CD4-positive, alpha-beta T cell treated with Interleukin-17A for 1 hour (primary cell): Measurements from ENCODE around the gene GNG13.
"Not testable (repeated sequence)": the region's sequence is repeated elsewhere in the genome, so short reads cannot be mapped to it uniquely, and the experiment has no call there.

Experiments used
- DNase-seq: peaks from one replicate; pipeline ENCODE4 v3.0.0-alpha.2; 2020

The GNG13 gene

DNA sequence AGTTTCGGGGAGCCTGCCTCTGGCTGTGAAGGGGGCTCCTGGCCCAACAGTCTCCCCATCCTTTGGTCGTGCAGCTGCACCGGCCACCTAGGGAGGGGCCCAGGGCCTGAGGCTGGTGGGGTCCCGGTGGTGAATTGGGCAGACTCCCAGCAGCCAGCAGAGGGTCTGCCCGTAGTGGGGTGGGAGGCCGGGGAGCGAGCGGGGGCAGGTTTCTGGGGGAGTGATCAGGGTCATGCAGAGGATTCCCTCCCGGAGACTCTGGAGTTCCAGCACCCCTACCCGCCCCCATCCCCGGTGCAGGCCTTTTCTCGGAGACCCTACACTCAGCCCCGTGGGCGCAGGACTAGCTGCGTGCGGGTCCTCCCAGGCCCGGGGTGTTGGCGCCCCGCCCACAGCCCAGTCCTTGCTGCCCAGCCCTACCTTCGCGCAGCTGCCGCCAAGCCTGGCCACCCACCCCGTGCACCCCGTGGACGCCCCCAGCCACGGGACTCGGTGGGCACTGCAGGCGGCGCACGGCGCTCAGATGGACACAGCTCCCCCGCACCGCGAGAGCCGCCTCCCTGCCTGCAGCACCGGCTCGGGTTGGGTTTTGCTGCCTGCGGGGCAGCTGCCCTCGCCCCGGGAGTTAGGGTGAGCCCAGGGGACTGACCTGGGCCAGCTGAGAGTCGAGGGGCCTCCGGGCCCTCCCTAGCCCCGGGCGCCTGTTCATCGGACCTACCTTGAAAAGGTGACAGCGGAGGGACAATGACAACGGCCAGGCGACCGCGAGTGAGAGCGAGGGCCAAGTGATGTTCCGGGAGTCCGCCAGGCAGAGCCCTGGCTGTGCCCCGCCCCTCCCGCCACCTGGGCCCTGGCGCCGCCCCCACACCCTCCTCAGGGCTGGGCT, at the start of gene GNG13:
TSS of gene GNG13 (minus strand) at position 787 of the 886 bp plus-strand sequence. CDS start 1,657 bp downstream, outside the sequence.
- DNase-seq, result no peak

DNA sequence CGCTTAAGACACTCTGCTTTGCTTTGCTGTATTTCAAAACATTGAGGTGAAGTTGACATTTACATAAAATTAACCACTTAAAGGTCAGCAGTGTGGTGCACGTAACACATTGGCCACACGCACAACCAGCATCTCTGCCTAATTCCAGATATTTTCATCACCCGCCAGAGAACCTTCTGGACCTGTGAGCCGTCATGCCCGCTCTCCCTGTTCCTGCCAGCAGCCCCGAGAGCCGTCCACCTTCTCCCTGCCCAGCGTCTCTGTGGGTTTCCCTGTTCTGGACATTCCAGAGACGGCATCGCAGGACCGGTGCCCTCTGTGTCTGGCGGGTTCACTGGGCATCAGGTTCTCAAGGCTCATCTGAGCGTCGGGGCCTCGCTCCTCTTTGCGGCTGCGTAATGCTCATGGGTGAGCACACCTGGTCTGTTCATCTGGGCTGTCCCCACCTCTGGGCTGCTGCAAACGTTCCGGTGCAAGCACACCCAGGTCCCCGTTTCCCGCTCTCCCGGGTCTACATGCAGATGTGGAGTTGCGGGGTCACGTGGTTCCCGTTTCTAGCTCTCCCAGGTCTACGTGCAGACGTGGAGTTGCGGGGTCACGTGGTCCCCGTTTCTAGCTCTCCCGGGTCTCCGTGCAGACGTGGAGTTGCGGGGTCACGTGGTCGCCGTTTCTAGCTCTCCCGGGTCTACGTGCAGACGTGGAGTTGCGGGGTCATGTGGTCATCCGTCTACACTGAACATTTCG, 48.1 kb upstream of the GNG13 start:
- DNase-seq, result no peak

GRCh38 chr16:847681-848445, 47.3 kb upstream of the GNG13 start:
- DNase-seq, result no peak

- DNase-seq, result no peak
Measured at GRCh38 chr16:847151-847550, 46.6 kb upstream of the GNG13 start.

- no peak for DNase-seq
Measured at GRCh38 chr16:845351-845745, 44.8 kb upstream of the GNG13 start.

DNA sequence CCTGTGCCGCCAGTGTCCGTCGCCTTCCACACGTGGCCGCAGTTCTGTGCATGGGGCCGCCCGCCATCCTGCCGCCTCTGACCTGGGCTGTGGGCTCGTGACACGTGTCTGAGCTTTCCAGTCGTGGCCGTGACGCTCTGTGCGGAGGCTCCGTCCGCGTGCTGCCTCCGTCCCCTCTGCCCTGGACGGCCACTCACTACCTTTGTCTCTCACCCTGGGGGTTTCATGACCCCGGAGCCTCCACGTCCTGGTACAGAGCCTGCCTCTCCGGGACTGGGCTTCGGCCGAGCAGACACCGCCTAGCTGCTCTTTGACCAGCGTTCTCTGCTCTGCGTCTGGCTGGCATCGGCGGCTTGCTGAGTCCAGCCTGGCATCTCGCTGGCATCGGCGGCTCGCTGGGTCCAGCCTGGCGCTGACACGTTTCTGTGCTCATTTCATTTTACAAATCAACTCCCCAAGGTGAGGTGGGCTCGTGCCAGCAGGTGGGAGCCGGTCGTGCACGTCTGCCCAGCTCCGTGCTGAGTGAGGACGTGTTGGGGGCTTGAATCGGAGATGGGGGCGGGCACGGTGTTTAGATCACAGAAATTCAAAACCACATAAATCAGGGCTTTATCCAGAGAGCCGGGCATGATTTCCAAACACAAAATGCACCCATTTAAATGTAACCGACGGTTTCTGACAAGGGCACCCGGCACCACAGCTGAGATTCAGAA, 44.3 kb upstream of the GNG13 start:
- no peak for DNase-seq

- DNase-seq, result no peak
Measured at GRCh38 chr16:843771-844170, 43.2 kb upstream of the GNG13 start.

DNA sequence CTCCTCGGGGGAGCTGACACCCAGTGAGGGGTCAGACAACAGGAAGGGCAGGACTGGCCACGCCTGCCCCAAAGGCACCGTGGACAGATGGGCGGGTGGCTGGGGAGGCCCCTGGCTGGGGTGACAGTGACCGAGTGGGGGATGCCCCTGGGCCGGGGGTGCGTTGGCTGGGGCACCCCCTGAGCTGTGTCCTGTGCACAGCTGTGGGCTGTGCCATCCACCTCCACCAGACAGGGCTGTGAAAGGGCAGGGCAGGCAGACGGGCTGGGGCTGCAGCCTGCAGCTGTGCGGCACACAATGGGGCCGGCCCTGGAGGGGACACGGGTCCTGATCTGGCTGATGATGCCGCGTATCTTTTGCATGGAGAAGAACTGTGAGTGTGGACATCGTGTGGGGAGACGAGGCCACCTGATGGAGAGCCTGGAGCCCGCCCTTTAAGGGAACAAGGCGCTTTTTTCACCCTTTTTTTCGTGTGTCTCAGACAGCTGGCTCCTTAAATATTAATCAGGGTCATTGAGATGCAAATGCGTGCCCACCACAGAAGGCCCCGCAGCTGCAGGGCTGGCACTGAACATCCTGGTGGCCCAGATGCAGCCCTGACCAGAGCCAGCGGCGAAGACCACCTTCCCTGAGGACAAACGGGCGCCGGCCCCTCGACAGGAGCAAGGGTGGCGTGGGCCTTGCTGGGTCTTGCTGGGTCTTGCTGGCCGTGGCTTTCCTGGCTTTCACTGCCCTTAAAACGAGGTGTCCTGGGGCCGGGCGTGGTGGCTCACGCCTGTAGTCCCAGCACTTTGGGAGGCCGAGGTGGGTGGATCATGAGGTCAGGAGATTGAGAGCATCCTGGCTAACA, 42.4 kb upstream of the GNG13 start:
- DNase-seq, result no peak

- no peak for DNase-seq
Measured at GRCh38 chr16:842061-842476, 41.5 kb upstream of the GNG13 start.

GRCh38 chr16:841455-842060, 41.0 kb upstream of the GNG13 start:
- DNase-seq, result no peak

GRCh38 chr16:840561-841454, 40.3 kb upstream of the GNG13 start:
- no peak for DNase-seq

DNA sequence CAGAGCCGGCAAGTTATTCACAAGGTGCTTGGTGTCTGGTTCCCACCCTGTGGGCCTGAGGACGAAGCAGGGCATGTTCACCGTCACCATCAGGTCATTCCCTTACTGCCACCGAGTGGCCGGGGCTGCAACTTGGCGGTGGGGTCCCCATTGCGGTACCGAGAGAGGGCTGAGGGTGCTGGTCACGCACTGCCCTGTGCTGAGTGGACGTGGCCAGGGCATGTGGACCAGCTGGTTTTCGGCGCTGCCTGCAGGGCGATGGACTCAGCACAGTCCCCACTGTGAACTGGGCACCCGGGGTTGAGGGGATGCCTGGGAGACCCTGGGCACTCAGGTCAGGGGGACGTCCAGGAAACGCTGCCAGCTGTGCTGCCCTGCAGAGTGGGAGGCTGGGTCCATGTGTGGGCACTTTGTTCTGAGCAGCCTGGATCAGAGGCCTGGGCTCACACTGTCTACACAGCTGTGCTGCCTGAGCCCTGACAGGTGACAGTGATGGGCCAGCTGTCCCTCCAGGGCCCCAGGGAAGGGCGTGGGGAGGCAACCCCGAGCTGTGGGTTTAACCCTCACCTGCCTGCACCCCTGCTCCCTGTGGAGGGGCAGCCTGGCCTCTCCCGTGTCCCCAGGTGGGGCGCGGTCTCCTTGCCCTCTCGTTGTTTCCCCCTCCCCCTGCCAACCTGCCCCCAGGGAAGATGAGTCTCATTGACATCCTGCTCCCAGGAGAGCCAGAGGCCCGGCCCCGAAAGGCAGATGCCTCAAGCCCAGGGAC, 39.3 kb upstream of the GNG13 start:
- DNase-seq, result no peak

- no peak for DNase-seq
Measured at GRCh38 chr16:838741-839140, 38.2 kb upstream of the GNG13 start.

- not testable (repeated sequence) for DNase-seq
Measured at GRCh38 chr16:836822-837221, 36.3 kb upstream of the GNG13 start.

GRCh38 chr16:836221-836620, 35.7 kb upstream of the GNG13 start:
- DNase-seq, result no peak

- DNase-seq, result no peak
Measured at GRCh38 chr16:835373-835772, 34.8 kb upstream of the GNG13 start.

GRCh38 chr16:833411-833810, 32.9 kb upstream of the GNG13 start:
- DNase-seq, result no peak

- DNase-seq, result no peak
Measured at GRCh38 chr16:832652-833336, 32.3 kb upstream of the GNG13 start.
